ENCODE results near the gene RIMBP2. TPM values are rescaled to one million over a fixed set of nuclear protein-coding genes. Genes with fewer than 3 reads are reported as not detected.

The RIMBP2 gene
- total RNA-seq, 4 donors from 2014 or later, result 0.83 to 1.8 (median 1.4) TPM

GRCh38 chr12:130486891-130487416, 229.1 kb downstream of the RIMBP2 start:
- 92% methylated on average over 12 of the region's 12 CpGs for WGBS
- H3K9me3 ChIP-seq, result no peaks in the 10 kb centered on the region
- H3K4me3 ChIP-seq, result no peak overlapping the region
- no peak for DNase-seq (ENCODE audit: extremely low spot score)
- intact Hi-C loops (cut with DNase I), result no loop called here
- TF ChIP-seq CTCF (IDR thresholded peaks at IDR 0.05) (no peak), EP300 (IDR thresholded peaks at IDR 0.05) (no peak), POLR2AphosphoS5 (IDR thresholded peaks at IDR 0.05) (no peak), POLR2A (IDR thresholded peaks at IDR 0.05; ENCODE audit: low read depth) (no peak)
- H3K27me3 ChIP-seq, result peaks cover 0 to 53% (median 0%) of the 10 kb centered on the region in 4 donors
- H3K27ac ChIP-seq (replicated peaks in 1 of 4), result no peak overlapping the region
- H3K4me1 ChIP-seq, result peaks cover 0 to 8% (median 6%) of the 10 kb centered on the region in 4 donors
- H3K36me3 ChIP-seq, result no peaks in the 10 kb centered on the region

GRCh38 chr12:130486146-130486435, 230.0 kb downstream of the RIMBP2 start:
- Histone ChIP-seq H3K27me3 (peaks cover 0 to 61% (median 1%) of the 10 kb centered on the region in 4 donors), H3K36me3 (no peaks in the 10 kb centered on the region), H3K4me1 (no peaks in the 10 kb centered on the region), H3K9me3 (no peaks in the 10 kb centered on the region), H3K4me3 (no peak overlapping the region), H3K27ac (replicated peaks in 1 of 4) (no peak overlapping the region)
- intact Hi-C loops (cut with DNase I), result no loop called here
- DNase-seq (ENCODE audit: extremely low spot score), result no peak
- TF ChIP-seq CTCF (IDR thresholded peaks at IDR 0.05), result no peak
- no peak for TF ChIP-seq POLR2A (IDR thresholded peaks at IDR 0.05; ENCODE audit: low read depth)
- TF ChIP-seq EP300 (IDR thresholded peaks at IDR 0.05), result no peak
- no peak for TF ChIP-seq POLR2AphosphoS5 (IDR thresholded peaks at IDR 0.05)
- WGBS, result 79% methylated on average over 10 of the region's 10 CpGs

GRCh38 chr12:130485291-130486145, 230.6 kb downstream of the RIMBP2 start:
- TF ChIP-seq CTCF (IDR thresholded peaks at IDR 0.05), result no peak
- no peak for TF ChIP-seq POLR2AphosphoS5 (IDR thresholded peaks at IDR 0.05)
- TF ChIP-seq POLR2A (IDR thresholded peaks at IDR 0.05; ENCODE audit: low read depth), result no peak
- no peak for TF ChIP-seq EP300 (IDR thresholded peaks at IDR 0.05)
- H3K4me1 ChIP-seq, result no peaks in the 10 kb centered on the region
- H3K27me3 ChIP-seq, result peaks cover 0 to 67% (median 3%) of the 10 kb centered on the region in 4 donors
- intact Hi-C loops (cut with DNase I), result no loop called here
- no peak for DNase-seq (ENCODE audit: extremely low spot score)
- no peaks in the 10 kb centered on the region for H3K36me3 ChIP-seq
- H3K27ac ChIP-seq (replicated peaks in 1 of 4), result no peak overlapping the region
- H3K4me3 ChIP-seq, result no peak overlapping the region
- H3K9me3 ChIP-seq, result no peaks in the 10 kb centered on the region
- 89% methylated on average over 22 of the region's 22 CpGs for WGBS

GRCh38 chr12:130484221-130484620, 231.9 kb downstream of the RIMBP2 start:
- no peak for TF ChIP-seq CTCF (IDR thresholded peaks at IDR 0.05)
- no peak for TF ChIP-seq EP300 (IDR thresholded peaks at IDR 0.05)
- TF ChIP-seq POLR2A (IDR thresholded peaks at IDR 0.05; ENCODE audit: low read depth), result no peak
- TF ChIP-seq POLR2AphosphoS5 (IDR thresholded peaks at IDR 0.05), result no peak
- Histone ChIP-seq H3K36me3 (no peaks in the 10 kb centered on the region), H3K27me3 (peaks cover 0 to 75% (median 3%) of the 10 kb centered on the region in 4 donors), H3K4me3 (no peak overlapping the region), H3K9me3 (no peaks in the 10 kb centered on the region), H3K27ac (replicated peaks in 1 of 4) (no peak overlapping the region), H3K4me1 (no peaks in the 10 kb centered on the region)
- DNase-seq (ENCODE audit: extremely low spot score), result no peak
- intact Hi-C loops (cut with DNase I), result no loop called here
- 84% methylated on average over 11 of the region's 11 CpGs for whole genome bisulfite sequencing
